Upper lobe of left lung (tissue), 4 donors: ENCODE data around the gene MOG.

ENCODE experiments used
- CTCF ChIP-seq, 6 experiments: fragments of 450-650 bp in 4 of 6; fragments of 200-600 bp in 2 of 6; sonication (generic) in 2 of 6; IDR thresholded peaks; one replicate each; pipeline ENCODE4 v1.5.1; 2016 to 2019; ENCODE audit warnings: antibody characterized with exemption in 6 of 6
- EP300 ChIP-seq, 4 donors: sonication (generic); formaldehyde crosslinking; IDR thresholded peaks; one replicate each; pipeline ENCODE4 v1.5.1; 2017; ENCODE audit warnings: antibody characterized with exemption in 4 of 4, control low read depth in 2 of 4
- POLR2A ChIP-seq, 4 donors: fragments of 450-650 bp; IDR thresholded peaks; one replicate each; pipeline ENCODE4 v1.5.1; 2016 to 2017; ENCODE audit warnings: antibody characterized with exemption in 4 of 4, mild to moderate bottlenecking in 2 of 4

DNA sequence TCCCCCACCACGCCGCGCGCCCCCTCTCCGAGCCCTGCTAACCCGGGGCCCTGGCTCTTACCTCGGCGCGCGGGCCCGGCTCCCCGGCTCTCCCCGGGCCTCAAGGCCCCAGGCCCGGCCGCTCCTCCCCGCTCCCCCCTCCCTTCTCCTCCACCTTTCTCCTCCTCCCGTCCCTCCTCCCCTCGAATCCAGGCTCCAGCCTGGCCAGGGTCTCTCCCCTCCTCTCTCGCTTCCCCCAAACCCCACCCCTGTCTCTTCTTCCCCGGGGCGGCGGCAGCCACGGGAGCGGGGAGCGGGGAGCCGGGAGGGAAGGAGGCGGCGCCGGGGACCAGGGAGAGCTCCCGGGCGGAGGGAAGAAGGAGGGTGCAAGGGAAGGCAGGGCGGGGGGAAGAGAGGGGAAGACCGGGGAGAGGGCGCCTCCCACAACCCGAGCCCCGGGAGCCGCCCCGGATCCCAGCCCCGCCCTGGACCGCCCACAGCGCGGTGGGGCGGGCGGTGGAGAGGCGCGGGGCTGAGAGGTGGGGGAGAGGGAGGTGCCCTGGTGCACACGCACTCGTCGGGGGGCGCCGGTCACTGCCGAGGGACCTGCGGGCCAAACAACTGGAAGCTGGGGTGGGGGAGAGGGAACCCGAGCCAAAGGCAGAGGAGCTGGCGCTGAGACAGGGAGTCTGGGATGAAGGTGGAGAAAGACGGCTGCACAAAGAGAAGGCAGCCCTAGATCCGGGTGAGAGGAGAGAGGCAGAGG is 23.9 kb upstream of the MOG start, which contains the start of gene GABBR1:
- TF ChIP-seq CTCF (IDR thresholded peaks at IDR 0.05) (no peak), EP300 (IDR thresholded peaks at IDR 0.05) (no peak), POLR2A (IDR thresholded peaks at IDR 0.05) (peak in 1 of 4 donors; percentile 59)
